ENCODE data around the gene SLC9A9.

SLC9A9 gene

DNA sequence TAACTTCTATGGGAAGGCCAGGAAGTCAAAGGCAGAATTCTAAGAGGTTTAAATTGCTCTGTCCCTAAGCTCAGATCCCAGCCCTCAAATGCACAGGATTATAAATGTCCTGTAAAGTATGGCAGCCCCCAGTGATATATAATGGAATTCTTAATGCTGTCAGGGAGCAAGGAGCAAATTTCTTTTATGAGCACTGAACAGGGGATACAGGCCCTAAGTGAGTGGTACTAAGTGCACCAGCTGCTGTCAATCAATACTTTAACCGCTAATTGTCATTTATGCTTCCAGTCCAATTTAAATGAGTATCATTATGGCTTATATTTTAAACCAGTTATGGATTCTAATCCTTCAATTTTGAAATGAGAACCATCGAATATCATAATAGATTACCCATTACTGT, 4.7 kb downstream of the SLC9A9 start:
- no peak for DNase-seq (ENCODE audit: low read depth)

DNA sequence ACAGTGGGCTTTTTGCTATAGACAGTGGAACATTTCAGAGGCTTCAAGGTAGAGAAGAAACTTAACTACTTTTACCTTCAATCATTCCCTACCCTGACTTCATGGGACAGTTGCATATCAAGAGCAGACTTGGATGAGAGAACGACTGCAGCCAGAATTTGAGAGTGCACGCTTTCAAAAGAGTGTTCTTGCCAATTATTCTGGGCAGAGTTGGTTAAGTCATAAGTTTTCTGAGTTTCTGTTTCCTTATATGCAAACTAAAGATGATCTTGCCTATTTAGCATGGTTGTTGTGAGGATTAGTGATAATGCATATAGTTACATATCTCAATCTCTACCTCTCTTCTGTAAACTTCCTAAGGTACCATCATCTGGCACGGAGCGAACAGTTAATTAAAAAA, 7.6 kb downstream of the SLC9A9 start:
- DNase-seq (ENCODE audit: low read depth): no peak

DNA sequence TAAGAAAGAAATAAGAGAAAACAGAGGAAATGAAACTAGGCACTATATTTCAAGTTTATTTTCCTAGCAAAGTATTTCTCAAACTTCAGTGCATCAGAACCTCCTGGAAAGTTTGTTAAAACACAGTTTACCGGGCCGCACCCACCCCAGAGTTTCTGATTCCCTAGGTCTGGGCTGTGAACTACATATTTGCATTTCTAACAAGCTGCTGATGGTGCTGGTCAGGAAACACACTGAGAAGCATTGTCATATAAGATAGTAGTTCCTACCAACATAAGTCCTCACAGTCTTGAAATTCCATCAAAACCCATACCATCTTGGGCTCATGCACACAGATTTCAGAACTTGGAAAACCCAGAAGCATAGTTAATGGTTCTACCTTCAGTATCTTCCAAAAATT, 8.3 kb downstream of the SLC9A9 start:
- no peak for DNase-seq (ENCODE audit: low read depth)

DNA sequence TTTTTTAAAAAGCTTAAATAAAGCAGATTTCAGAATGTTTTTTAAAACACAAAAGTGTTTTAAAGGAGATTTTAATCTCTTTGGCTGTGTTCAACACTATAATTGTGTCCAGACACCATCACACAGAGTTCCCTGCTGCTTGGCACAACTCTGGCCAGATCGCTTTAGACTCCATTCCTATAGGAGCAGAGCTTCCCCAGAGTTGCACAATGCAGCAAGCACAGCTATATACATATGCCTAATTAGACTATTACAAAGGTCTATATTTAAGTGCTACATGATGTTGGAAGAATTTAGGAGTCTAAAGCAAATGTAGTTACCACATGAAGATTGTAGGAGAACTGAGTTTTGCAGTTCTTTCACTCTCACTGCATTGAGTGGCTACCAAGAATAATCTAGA, 11.2 kb downstream of the SLC9A9 start:
- DNase-seq (ENCODE audit: low read depth): no peak

DNA sequence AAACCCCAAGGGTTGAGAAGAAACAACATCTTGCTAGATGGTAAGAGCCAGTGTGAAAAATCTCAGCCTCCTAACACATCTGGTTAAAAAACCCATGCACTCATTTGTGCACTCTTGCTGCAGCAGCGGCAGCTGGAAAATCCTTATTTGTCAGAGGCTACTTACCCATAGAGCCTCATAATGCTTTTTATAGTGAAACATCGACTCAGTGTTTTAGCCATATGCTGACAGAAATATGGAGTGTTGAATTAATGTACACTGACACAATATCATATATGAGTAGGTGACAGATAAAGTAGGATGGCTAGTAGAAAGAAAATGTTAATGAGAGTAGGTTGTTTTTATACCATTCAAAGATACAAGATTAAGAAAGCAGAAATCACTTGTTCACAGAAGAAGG, 13.0 kb downstream of the SLC9A9 start:
- DNase-seq (ENCODE audit: low read depth): no peak

DNA sequence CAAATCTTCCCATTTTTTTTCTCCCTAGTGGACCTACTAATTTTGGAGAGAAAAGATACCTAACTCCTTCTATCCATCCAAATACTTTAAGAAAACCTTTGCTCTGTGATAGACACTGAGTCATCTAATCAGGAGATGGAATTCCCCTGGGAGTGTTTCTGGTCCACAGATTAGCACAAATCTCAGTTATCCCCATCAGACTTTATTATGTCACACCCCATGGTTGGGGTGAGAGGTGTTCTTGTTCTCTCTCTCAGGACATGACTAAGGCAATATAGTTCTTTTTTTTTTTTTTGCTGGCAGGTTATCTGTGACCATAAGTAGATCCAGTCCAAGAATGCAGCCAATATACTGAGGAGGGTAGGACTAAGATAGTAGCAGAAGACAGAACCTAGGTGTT, 15.8 kb downstream of the SLC9A9 start:
- DNase-seq (ENCODE audit: low read depth): no peak

DNA sequence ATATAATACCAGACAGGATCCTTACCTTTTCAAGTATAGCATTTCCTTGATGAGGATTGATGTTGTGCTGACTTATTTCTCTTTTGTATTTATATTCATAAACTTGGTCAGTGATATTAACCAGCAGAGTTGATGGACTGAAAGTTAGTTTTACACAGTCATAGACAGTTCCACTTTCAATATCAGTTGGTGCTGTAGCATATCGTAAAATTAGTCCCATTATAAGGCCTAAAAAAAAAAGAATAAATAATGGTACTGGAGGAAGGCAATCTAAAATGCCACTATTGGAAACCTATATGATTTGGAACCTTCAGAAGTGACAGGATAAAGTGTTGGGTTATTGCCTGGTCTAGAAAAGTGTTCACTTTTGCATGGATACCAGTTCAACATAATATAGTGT, 16.3 kb downstream of the SLC9A9 start:
- no peak for DNase-seq (ENCODE audit: low read depth)

DNA sequence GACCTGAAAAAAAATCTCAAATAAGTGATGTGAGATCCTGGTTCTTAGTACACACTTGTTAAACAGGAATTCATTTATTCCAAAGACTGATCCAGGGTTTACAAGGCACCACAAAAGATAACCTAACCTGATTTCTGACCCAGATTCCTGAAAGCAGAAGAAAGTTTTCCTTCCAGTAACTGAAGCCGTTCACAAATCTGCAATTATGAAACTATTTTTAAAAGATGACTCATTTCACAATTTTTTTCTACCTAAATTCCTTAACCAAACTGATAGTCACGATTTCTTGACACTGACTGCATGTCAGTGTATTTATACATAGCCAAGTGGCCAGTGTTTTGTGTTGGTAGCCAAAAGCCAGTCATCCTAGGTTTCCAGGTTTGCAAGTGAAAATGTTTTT, 17.1 kb downstream of the SLC9A9 start:
- no peak for DNase-seq (ENCODE audit: low read depth)

DNA sequence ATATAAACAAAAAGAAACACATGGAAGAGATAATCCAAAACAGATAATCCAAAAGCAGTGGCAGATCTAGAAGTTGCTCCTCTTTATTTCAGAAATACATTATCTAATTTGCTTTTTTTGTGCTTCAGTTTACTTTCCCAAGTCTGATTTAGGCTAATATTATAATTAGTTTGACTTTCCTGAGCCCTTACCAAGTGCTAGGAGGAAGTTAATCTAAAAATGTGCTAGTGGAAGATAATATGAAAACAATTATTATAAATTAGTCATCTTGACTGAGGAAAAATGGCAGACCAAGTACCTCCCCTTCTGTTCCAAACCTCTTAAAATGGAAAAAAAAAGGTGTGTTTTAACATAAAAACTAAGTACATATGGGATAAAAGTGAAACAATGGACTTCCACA, 17.5 kb downstream of the SLC9A9 start:
- no peak for DNase-seq (ENCODE audit: low read depth)

DNA sequence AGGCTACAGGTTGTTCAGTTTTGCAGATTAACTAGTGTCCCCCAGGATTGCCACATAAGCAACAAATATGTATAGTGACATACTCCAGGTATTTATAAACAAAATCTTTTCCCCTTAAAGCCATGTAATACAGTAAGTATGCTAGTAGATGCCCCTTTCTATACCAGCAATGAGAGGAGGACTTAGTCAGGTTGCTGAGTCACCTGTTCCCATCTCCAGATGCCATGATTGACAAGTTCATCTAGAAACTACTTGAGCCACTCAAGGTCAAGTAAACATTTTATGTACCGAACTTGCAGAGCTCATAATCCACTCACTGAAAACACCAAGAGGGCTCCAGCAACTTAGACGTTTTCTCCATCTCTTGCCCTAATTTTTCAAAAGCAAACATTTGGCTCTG, 18.2 kb downstream of the SLC9A9 start:
- no peak for DNase-seq (ENCODE audit: low read depth)

DNA sequence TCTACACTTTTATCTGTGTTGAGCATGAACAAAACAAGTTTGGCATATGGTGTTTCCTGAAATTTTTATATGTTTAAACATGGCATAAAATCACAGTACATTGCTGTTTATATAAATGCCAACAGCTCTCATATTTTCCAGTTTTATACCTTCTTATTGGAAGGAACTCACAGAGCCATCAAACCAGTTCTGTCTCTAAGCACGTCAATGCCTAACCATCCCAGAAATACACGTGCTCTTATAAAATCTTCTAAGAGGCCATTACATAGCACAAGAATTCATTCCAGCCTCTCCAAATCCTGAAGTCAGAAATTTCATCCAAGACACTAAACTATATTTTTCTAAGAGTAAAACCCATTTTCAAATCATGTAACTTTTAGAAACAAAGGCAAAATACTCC, 20.8 kb downstream of the SLC9A9 start:
- no peak for DNase-seq (ENCODE audit: low read depth)

DNA sequence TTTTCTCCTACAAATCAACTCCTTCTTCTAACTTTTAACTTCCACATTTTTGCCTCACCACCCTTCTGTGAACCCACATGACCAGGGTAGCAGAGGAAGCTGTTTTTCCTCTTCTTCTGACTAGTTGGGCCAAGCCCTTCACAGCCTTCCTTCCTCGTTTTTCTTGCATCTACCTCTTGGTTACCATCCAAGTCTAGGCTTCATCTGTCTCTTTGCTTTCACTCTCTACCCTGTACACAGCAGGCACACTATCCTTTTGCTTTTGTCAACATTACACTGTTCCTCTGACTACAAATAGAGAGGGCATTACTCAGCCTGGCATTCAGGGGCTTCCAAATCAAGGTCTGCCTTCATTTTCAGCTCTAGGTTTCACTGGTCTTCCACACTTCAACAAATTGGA, 22.0 kb downstream of the SLC9A9 start:
- DNase-seq (ENCODE audit: low read depth): no peak

DNA sequence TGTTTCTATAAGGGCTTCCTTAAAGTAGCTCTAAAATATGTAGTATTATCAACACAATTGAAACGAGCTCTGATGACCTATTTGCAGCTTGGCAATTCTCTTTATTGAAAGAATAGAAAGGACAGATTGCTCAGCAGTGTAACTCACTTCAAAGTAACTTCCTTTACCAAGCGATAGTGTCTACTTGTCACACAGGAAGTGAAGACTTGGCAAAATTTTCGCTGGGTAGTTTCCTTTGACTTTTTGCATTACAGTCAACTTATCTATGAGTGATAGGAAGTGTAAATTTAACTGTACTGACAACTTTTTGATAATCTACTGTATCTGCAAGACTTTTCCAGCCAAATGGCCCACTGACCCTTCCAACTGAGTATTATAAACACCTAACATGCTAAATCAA, 22.8 kb downstream of the SLC9A9 start:
- no peak for DNase-seq (ENCODE audit: low read depth)

DNA sequence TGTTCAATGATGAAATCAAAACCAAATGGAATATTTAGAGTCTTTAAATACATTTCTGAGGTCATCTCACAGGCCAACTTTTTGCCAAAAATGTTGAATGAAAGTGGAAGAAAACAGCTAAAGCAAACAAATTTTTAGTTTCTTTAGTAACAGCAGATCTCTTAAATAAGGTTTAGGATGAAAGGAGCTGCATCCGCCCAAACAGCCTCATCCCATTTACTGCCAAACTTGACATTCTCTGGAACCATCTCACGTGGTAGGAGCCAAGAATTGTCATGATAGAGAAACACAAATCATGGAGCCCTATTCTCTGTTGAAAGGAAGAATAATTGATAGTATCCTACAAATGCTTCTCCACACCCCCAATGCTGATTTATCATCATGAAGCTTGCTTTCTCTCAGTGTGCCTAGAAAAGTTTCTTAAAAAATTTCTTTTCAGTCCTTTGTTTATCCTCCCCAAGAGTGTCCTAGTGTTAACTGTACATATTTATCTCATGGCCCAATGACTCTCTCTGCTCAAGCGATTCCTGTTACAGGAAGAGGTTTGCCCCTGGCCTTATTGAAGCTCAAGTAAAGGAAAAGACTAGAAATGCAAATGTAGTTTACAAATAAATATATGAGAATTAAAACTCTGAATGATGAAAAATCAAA, 23.4 kb downstream of the SLC9A9 start:
- no peak for DNase-seq (ENCODE audit: low read depth)

DNA sequence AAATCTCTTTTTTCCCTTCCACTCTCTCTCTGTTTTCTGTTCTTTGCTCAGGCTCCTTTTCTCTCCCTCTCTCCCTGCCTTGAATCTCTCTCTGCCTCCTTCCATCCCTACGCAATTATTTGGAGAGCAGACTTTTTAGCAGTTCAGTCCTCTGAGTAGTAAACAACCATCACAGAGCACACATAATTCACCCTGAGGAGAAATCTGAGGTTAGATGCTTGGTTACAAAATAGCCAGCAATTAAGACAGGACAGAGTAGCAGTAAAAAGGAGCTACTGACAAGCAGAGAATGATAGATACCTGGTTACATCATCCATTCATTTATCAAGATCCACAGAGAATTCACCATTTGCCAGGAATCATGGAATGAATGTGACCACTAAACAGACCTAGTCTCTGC, 25.5 kb downstream of the SLC9A9 start:
- no peak for DNase-seq (ENCODE audit: low read depth)

DNA sequence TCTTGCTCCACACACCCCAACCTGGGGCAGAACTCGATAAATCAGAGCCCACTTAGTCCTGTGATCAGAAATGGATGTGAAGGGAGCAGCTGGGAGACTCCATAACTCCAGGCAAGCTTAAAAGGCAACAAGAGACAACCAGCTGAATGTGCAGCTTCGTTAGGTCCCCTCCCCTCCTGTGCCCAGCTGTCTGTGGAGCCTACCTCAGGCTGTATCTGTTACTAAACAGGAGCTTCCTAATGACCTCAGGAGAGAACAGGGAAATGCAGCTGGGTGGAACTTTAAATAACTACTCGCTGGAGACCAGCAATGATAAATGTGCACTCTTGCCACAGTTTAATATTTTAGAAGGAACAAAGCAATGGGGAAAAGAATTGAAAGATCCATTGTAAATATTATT, 25.9 kb downstream of the SLC9A9 start:
- no peak for DNase-seq (ENCODE audit: low read depth)

DNA sequence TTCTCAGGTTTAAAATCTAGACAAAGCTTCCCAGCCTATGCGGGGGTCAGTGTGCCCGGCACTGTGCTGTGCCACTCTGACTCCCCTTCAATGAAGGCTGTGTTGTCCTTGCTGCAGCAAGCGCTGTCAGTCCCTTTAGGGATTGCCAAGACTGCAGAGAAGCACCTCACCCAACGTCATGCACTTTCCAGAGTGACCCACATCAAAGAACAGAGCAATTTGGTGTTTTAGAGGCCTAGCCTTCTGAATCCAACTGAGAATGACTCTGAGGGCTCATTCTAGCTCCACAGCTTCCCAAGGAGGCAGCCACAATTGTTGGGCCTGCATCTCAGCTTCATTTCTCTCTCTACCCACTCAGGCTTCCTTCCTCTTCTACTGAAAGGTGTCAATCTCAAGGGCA, 26.4 kb downstream of the SLC9A9 start:
- DNase-seq (ENCODE audit: low read depth): no peak

DNA sequence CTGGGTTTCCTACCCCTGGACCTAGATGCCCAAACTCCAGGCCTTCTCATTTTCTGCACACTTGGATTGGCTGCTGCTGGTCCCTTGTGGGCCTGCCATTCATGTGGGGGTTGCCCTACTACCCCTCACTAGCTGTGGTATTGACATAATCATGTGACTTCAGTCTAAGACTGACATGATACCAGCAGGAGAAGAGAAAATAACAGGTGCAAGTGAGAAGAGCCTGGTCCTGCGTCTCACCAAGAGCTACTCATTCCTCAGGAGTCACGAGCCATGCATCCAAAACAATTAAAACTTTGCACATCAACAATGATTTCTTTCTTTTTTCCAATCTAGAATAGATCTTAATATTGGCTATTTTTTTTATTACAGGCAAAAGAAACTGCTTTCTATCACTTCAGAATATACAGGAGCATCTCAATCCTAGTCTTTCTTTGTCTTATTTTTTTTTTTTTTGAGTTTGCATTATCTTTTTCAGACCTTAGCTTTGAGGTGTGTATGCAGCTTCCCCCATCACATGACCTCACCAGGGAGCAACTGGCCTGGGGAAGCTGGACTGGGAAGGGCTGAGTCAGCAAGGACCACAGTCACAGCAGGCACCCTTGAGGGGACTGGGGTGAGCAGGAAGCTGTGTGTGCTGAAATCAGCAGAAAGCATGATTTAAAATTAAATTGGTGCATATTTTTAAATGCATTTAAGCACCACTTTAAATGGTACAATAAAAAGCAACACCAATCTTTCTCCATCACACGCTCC, 27.6 kb downstream of the SLC9A9 start:
- no peak for DNase-seq (ENCODE audit: low read depth)

DNA sequence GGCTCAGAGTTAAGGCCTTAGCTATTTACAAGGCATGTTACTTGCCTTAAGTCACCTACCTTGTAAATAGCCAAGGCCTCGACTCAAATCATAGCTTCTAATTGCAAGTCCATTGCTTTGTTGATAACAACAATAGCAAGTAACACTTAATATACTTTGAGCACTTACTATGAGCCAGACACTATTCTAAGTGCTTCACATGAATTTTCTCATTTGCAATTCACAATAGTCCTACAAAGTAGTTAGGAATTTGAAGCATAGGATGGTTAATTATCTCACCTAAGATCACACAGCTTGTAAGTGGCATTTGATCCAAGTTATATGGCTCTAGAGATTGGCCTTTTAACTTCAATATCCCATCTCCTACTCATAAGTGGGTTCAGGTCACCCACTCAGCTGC, 28.4 kb downstream of the SLC9A9 start:
- no peak for DNase-seq (ENCODE audit: low read depth)

DNA sequence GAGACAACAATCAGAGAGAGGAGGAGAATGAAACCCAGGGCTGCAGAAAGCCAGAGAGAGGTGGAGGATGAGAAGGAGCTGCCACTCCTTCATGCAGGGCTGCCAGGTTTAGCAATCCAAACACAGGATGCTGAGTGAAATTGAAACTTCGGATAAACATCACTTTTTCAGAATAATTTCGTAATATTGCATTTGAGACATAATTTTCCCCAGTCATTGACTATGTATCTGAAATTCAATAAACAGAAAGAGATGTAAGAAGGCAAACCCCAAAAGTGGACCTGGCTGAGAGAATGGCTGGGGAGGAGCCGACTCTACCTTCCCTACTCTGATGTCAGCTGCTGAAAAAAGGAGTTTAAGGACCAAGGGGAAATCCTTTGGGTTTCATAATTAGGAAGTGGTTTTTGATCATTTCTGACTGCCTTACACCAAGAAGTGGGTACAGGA, 33.8 kb downstream of the SLC9A9 start:
- no peak for DNase-seq (ENCODE audit: low read depth)

DNA sequence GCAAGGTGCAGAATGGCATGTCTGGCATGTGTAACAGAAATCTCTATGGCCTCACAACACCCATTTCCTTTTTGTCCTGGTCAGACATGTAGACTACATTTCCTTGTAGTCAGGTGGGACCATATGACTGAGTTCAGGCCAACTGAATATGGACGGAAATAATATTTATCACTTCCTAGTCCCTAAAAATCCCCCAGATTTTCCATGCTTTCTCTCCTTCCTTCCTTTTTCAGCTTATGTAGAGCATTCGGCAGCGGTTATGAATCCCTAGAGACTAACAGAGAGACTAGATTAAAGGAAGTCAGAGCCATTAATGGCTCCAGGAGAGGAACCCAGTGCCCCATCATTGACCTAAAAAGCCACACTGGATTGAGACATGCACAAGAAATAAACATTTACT, 35.8 kb downstream of the SLC9A9 start:
- DNase-seq (ENCODE audit: low read depth): no peak

DNA sequence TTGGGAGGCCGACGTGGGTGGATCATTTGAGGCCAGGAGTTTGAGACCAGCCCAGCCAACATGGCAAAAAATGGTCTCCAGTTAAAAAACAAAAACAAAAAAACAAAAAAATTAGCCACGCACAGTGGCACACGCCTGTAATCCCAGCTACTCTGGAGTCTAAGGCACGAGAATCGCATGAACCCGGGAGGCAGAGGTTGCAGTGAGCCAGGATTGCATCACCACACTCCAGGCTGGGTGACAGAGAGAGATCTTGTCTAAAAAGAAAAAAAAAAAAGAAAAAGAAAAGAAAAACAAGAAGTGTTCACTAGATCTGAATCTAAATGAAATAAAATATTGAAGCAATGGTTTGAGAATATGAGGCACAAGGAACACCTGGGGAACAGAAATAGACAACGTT, 36.7 kb downstream of the SLC9A9 start:
- no peak for DNase-seq (ENCODE audit: low read depth)

DNA sequence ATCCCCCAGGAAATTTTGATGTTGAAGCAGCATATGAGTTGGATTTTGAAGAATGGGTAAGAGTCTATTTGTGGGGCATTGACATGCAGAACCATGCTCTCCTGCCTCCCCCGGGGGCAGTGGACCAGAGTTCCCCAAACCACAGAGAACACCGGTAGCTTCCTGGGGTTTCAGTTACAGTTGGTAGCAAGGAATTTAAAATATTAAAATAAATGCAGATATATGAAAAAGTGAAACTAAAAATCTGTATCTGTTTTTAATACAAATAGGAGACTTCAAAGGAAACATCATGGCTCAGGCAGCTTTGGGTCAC, 37.4 kb downstream of the SLC9A9 start:
- DNase-seq (ENCODE audit: low read depth): no peak

All from stimulated activated CD8-positive, alpha-beta memory T cell treated with anti-CD3 and anti-CD28 coated beads, Interleukin-12 subunit alpha, Interleukin-12 subunit beta, amount 100 ng/mL, for 1 hour (primary cell).